Measurements from ENCODE around the gene OR6B2.

Gene OR6B2

GRCh38 chr2:240041363-240041762, 11.1 kb upstream of the OR6B2 start:
- DNase-seq (ENCODE audit: insufficient read length, low spot score) = no peak
- FAIRE-seq = no peak
- TF ChIP-seq CTCF (IDR thresholded peaks at IDR 0.05; ENCODE audit: insufficient read depth, missing control alignments) = no peak

- no peak for TF ChIP-seq CTCF (IDR thresholded peaks at IDR 0.05; ENCODE audit: insufficient read depth, missing control alignments)
- no peak for DNase-seq (ENCODE audit: insufficient read length, low spot score)
- FAIRE-seq = no peak
These were observed 7.1 kb upstream of the OR6B2 start for GRCh38 chr2:240037358-240037757.

DNA sequence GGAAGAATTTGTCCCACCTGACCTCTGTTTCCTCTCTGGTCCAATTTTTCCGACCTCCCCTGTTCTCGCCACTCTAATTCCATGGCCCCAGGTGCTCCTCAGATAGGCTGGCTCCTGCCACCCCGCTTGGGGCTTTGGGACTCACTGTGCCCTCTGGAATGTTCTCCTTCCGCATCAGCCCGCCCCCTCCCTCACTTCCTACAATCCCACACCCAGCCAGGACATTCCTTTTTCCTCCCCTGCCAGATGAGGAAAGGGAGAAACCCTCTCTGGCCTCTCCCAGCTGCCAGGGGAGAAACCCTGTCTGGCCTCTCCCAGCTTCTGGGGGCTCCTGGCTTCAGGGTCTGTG, 3.1 kb upstream of the OR6B2 start:
- FAIRE-seq (no peak), DNase-seq (ENCODE audit: insufficient read length, low spot score) (no peak)
- no peak for TF ChIP-seq CTCF (IDR thresholded peaks at IDR 0.05; ENCODE audit: insufficient read depth, missing control alignments)

DNA sequence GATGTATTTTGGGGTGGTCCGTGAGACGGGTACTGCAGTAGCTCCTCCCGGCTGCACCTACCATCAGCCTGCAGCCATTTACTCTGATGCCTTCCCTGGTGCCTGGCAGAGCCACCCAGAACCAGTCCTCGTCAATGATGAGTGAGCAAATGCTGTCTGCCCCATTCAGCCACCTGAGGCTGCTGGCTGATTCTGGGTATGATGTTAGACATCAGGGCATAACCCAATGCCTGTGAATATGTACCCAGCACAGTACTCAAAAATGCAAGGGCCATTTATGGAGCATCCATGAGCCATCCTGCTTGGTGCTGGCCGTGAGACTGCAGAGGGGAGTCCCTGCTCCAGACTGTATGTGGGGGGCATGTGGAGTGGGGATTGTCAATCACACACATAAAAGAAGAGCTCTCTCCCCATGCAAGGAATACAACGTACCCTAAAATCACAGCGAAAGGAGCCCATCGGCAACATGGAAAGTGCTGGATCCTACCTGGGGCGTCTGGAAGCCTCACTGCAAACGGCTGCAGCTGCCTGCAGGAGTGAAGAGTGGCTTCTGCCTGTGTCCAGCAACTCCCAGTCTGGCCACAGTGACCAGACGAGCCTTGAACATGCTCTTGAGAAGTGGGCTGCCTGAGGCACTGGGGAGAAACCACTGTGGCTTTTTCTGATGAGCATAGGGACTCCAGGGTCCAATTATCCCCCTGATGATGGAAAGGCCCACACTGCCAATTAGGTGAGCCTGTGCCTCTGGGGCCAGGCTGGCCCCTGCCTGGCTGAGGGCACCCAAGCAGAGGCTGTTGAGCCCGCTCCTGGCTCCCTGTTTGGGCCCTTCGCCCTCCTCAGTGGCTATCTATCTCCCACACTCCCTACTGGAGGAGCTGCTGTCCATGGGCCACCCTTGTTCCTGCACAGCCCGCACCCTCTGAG, 2.4 kb upstream of the OR6B2 start:
- FAIRE-seq (no peak), DNase-seq (ENCODE audit: insufficient read length, low spot score) (no peak)
- no peak for TF ChIP-seq CTCF (IDR thresholded peaks at IDR 0.05; ENCODE audit: insufficient read depth, missing control alignments)

GRCh38 chr2:240024766-240025165, 5.5 kb downstream of the OR6B2 start:
- FAIRE-seq (no peak), DNase-seq (ENCODE audit: insufficient read length, low spot score) (no peak)
- TF ChIP-seq CTCF (IDR thresholded peaks at IDR 0.05; ENCODE audit: insufficient read depth, missing control alignments) = no peak

DNA sequence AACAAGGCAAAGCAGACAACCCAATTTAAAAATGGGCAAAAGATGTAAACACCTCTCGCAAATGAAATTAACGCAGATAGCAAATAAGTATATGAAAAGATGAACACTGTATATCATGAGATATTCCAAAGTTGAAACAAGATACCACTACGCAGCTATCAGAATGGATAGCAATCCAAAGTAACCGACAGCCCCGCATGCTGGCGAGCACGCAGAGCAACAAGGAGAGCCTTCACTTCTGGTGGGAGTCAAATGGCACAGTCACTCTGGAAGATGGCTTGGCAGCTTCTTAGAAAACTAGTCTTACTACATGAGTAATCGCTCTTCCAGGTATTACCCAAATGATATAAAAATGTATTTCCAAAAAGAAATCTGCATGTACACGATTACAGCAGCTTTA, 6.4 kb downstream of the OR6B2 start:
- TF ChIP-seq CTCF (IDR thresholded peaks at IDR 0.05; ENCODE audit: insufficient read depth, missing control alignments) = no peak
- FAIRE-seq = no peak
- DNase-seq (ENCODE audit: insufficient read length, low spot score) = no peak

DNA sequence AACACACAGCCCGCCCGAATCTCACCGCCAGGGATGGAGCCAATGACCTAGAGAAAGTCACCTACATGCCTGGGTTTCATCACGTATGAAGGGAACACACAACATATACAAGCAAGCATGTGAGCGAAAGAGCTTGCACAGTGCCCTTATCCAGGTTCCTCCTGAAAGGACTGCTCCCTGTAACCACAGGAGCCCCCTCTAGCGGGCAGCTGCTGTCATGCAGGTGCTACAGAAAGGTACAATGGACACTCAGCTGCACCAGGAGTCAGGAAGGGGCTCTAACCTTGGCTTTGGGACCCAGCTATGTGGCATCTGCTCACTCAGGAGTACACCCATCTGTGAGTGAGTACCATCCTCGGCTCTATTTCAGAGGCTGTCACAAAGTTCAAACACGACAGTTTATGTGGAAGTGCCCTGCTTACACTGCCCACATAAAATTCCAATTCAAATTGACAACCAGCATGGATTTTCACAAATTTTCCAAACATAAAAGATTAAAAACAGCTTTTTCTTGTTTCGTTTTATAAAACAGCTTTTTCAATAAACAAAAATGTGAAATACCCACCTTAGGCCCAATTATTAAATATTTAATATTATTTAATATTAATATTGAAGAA, 8.6 kb downstream of the OR6B2 start:
- TF ChIP-seq CTCF (IDR thresholded peaks at IDR 0.05; ENCODE audit: insufficient read depth, missing control alignments) = peak; percentile 62
- peak; percentile 88 for DNase-seq (ENCODE audit: insufficient read length, low spot score)
- no peak for FAIRE-seq
